GM10266 (cell line): Measurements from ENCODE around the gene SLC7A9.

Experiments used
- DNase-seq: peaks from one replicate; pipeline ENCODE4 v3.0.0; 2012; ENCODE audit errors: extremely low spot score
- TF ChIP-seq, protein P1 (sequence below): IDR thresholded peaks from 2 replicates; pipeline ENCODE4 v1.5.1; 2012; ENCODE audit warnings: mild to moderate bottlenecking, low read depth; ENCODE audit not compliant: control insufficient read depth, insufficient read depth; ENCODE audit errors: missing control alignments

SLC7A9 gene

DNA sequence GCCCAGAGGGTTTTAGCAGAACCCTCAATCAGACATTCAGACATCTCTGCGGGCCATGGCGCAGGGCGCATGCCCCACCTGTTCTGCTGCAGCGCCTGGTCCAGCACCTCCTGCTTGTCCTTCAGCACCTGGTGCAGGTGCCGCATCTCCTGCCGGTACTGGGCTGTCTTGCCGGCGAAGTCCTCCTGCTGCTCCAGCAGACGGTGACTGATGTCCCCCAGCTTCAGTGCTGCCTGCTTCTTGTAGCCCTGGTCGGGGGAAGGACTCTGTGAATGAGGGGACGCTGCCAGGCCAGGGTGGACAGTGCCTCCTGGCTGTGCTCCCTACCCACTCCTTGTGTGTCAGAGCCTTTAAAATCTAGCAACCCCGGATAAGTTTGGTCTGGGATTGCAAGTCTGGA lies 12.2 kb upstream of the SLC7A9 start:
- TF ChIP-seq, protein P1, sequence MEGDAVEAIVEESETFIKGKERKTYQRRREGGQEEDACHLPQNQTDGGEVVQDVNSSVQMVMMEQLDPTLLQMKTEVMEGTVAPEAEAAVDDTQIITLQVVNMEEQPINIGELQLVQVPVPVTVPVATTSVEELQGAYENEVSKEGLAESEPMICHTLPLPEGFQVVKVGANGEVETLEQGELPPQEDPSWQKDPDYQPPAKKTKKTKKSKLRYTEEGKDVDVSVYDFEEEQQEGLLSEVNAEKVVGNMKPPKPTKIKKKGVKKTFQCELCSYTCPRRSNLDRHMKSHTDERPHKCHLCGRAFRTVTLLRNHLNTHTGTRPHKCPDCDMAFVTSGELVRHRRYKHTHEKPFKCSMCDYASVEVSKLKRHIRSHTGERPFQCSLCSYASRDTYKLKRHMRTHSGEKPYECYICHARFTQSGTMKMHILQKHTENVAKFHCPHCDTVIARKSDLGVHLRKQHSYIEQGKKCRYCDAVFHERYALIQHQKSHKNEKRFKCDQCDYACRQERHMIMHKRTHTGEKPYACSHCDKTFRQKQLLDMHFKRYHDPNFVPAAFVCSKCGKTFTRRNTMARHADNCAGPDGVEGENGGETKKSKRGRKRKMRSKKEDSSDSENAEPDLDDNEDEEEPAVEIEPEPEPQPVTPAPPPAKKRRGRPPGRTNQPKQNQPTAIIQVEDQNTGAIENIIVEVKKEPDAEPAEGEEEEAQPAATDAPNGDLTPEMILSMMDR, result no peak
- peak; percentile 5 for DNase-seq

DNA sequence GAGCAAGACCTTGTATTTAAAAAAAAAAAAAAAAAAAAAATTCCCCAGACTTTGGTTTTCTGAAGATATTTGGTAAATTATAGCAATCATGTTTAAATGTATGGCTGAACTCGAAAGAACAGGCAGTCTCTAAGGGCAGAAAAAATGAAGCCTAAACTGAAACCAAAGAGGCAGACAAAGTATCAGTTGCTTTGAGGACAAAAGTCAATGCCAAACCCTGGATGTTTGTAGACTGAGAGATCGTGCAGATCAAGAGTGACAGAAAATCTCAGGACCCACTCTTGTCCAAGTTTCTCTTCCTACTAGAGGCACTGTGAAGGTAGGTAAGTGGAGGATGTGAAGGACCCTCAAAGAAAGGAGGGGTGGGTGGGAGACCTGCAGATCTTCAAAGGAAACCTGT lies 11.1 kb upstream of the SLC7A9 start:
- TF ChIP-seq, protein P1, result no peak
- no peak for DNase-seq

DNA sequence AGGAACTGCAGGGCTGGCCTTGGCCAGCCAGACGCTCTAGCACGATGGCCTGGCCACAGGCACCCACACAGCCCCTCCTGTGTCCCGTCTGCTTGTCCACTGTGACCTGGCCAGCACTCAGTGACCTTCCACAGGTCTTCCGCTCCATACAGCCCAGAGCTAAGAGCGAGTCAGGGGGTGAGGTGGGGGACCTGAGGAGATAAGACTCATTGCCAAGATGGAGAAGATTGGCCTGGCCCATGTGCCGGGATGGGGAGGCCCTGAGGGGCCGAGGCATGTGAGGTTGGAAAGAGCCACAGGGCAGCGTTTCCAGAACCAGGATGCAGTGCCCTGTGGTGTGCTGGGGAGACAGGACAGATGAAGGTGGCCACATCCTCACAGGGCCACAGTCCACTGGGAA lies 10.2 kb upstream of the SLC7A9 start:
- DNase-seq, result no peak
- TF ChIP-seq, protein P1, result no peak

DNA sequence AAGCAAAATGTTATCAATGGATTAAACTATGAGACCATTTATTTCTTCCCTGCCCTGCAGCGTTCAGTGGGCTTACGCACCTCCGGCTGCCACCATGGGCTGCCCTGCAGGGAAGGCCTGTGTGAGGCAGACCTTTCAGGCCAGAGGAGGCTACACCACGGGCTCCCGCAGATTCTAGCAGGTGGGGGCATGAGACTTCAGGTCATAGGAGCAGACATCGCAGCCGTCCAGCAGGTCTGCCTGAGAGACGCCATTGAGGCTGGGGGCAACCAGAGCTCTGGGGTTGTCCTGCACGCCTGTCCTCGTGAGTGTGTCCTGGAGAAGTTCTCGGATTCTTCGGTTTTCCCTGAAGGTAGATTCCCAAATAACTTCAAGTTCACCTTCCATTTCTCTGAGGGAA lies 9.4 kb upstream of the SLC7A9 start:
- TF ChIP-seq, protein P1, result no peak
- no peak for DNase-seq

DNA sequence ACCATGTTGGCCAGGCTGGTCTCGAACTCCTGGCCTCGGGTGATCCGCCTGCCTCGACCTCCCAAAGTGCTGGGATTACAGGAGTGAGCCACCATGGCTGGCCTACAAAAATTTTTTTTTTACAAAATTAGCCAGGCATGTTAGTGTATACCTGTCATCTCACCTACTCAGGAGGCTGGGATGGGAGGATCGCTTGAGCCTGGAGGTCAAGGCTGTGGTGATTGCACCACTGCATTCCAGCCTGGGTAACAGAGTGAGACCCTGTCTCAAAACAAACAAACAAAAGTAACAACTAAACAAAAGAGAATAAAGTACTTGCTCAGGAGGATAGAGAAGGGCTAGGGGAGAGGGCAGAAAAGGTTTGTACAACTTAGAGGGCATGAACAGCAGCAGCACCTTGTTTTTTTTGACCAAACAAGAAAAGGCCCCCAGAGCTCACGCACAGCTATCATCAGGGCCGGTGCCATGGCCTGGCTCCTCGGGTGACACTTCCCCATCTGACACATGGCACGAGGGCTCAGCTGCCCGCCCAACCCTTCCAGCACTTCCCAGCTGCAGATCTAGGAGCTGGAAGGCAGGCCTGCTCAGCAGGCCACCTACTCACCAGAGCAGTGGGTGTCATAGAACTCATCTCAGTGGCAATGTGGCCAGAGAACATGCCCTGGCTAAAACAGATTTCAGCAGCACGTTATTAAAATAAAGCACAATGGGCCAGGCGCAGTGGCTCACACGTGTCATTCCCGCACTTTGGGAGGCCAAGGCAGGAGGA lies 8.6 kb upstream of the SLC7A9 start:
- DNase-seq, result no peak
- TF ChIP-seq, protein P1, result no peak

DNA sequence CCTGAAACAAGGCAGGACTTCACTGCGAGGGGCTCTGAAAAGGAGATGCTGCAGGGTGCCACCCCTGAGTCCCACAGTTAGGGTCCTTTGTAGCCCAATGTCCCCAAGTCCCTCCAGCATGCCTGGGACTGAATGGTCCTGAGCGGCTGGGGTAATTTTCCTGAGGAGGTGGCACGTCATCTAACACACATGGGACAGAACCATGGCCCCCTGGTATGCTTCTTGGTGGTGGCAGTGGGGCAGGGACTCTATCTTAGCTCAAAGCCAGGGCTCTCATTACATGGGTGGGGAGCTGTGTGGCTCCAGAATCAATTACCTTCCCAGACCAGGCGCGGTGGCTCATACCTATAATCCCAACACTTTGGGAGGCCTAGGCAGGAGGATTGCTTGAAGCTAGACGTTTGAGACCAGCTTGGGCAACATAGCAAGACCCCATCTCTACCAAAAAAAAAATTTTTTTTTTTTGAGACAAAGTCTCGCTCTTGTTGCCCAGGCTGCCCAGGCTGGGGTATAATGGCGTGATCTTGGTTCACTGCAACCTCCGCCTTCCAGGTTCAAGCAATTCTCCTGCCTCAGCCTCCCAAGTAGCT lies 7.9 kb upstream of the SLC7A9 start:
- DNase-seq, result no peak
- TF ChIP-seq, protein P1, result no peak

DNA sequence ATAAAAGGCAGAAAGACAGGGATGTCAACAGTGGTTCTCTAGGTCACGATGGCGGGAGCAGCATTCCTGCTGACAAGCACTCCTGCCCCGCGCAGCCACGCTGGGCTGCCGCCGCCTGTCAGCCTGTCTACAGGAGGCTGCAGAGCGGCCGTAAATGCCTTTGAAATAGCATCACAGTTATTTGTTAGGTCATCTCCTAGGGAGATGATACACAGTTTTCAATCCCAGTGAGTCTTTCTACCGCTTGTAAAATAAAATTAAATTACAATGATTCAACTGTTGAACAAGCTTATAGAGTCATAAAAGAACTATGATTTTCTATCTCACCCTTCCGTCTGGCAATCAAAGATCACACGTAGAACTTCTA lies 7.3 kb upstream of the SLC7A9 start:
- TF ChIP-seq, protein P1, result no peak
- no peak for DNase-seq
